Stimulated activated CD4-positive, alpha-beta T cell treated with anti-CD3 and anti-CD28 coated beads, Interleukin-12 subunit alpha, Interleukin-12 subunit beta, amount 100 ng/mL, for 4 hours (primary cell): ENCODE measurements around the gene SUN2.

Source experiments
- DNase-seq: peaks from one replicate; pipeline ENCODE4 v3.0.0-alpha.2; 2020

The SUN2 gene

DNA sequence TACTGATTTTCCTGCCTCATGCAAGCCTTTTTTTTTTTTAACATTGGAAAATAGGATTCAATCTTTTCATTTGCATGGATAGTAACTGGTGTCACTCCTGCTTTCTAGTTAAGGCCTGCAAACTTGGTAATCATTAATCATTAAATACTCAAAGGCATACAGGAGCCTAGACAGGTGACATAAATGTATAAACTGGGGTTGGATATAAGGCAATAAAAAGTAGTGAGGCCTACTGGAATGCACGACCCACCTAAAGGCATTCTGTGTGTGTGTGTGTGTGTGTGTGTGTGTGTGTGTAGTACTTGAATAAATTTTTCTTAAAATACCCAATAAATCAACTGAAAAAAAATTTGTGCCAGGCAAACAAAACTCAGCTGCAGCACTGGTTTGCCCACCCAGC lies 66.1 kb downstream of the SUN2 start:
- DNase-seq: no peak

DNA sequence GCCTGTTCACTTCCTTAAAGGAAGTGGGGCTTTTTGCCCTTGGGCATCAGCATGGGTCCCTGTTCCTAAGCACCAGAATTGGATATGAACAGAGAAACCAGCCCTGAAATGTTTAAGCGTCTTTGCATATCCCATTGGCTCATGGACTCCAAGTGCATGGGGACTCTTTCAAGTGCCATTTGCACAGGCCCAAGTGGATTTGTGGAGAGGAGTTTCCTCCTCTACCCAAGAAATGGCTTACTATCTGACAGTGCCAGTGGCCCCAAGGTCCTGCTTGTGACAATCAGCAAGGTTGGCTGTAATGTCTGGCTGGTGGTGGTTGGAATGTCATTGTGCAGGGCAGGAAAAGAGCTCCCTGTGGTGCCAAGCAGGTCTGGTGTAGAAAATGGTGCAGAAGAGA lies 70.0 kb downstream of the SUN2 start:
- DNase-seq: no peak

DNA sequence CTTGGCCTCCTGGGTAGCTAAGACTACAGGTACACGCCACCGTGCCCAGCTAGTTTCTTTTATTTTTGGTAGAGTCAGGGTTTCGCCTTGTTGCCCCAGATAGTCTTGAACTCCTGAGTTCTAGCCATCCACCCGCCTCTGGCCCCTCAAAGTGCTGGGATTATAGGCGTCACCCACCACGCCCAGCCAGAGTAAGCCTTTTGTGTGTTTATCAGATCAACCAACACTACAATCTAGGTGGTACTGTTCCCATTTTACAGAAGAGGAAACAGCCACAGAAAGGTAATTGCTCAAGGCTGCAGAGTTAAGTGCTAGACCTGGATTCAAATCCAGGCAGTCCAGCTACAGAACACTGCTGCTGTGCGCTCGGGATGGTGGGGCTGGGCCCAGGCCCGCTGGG lies 70.9 kb downstream of the SUN2 start:
- no peak for DNase-seq
